Testis (tissue), 3 donors: ENCODE measurements around the gene RFC2. TPM values are rescaled to one million over a fixed set of nuclear protein-coding genes. Genes with fewer than 3 reads are reported as not detected.

Experiments
- DNase-seq: peaks from one replicate; pipeline ENCODE4 v3.0.0-alpha.2; 2019
- H3K27ac ChIP-seq, 2 donors: fragments of 200-600 bp; sonication (generic); one replicate each; pipeline ENCODE4 v1.5.1; 2019
- H3K27me3 ChIP-seq: fragments of 200-600 bp; sonication (generic); one replicate; pipeline ENCODE4 v1.5.1; 2019
- H3K36me3 ChIP-seq: fragments of 200-600 bp; sonication (generic); one replicate; pipeline ENCODE4 v1.5.1; 2017; ENCODE audit warnings: low read depth; ENCODE audit errors: missing control alignments
- H3K4me1 ChIP-seq: fragments of 200-600 bp; sonication (generic); one replicate; pipeline ENCODE4 v1.5.1; 2019
- H3K4me3 ChIP-seq, 2 donors: fragments of 200-600 bp; sonication (generic); one replicate each; pipeline ENCODE4 v1.5.1; 2017 to 2019
- H3K9me3 ChIP-seq: fragments of 200-600 bp; sonication (generic); one replicate; pipeline ENCODE4 v1.5.1; 2017
- POLR2A ChIP-seq: fragments of 450-650 bp; IDR thresholded peaks from one replicate; pipeline ENCODE4 v1.6.1; 2017; ENCODE audit warnings: antibody characterized with exemption, mild to moderate bottlenecking, moderate library complexity
- WGBS, 2 donors: methylation state at CpG; one replicate each; pipeline ENCODE4 v1.1.5; 2018; 5-methylcytosine and 5-hydroxymethylcytosine counted together
- intact Hi-C: fragments of 100-400 bp; cut with DNase I; formaldehyde crosslinking; loops from one replicate; pipeline ENCODE4 v1.15.1; 2023; ENCODE audit warnings: low total_unique reads
- polyA plus RNA-seq: library from polyadenylated mRNA; stranded (reverse); fragments of 350-450 nt; fragmentation: Illumina TruSeq; extraction: RNeasy Lipid Tissue Mini Kit (QIAGEN cat#74804); gene quantifications from one replicate; pipeline ENCODE4 v1.2.3, GENCODE V29; 2014; ENCODE audit warnings: low read depth, low replicate concordance; ENCODE audit not compliant: insufficient read depth
- total RNA-seq, 2 donors: library from RNA; depleted of rRNA; stranded (reverse); fragments of >200 nt; gene quantifications; one replicate each; pipeline ENCODE4 v1.2.3, GENCODE V29; 2016
- TF ChIP-seq, protein P1 (sequence below), 3 experiments: fragments of 450-650 bp in 2 of 3; fragments of 200-600 bp in 1 of 3; sonication (generic) in 1 of 3; IDR thresholded peaks; one replicate each; pipeline ENCODE4 v1.5.1; 2016 to 2019; ENCODE audit warnings: antibody characterized with exemption in 3 of 3, mild to moderate bottlenecking in 2 of 3, moderate library complexity in 1 of 3

RFC2 gene
- total and polyA plus RNA-seq, 3 donors from 2014 or later, result 10.8 to 29.2 (median 15.2) TPM

DNA sequence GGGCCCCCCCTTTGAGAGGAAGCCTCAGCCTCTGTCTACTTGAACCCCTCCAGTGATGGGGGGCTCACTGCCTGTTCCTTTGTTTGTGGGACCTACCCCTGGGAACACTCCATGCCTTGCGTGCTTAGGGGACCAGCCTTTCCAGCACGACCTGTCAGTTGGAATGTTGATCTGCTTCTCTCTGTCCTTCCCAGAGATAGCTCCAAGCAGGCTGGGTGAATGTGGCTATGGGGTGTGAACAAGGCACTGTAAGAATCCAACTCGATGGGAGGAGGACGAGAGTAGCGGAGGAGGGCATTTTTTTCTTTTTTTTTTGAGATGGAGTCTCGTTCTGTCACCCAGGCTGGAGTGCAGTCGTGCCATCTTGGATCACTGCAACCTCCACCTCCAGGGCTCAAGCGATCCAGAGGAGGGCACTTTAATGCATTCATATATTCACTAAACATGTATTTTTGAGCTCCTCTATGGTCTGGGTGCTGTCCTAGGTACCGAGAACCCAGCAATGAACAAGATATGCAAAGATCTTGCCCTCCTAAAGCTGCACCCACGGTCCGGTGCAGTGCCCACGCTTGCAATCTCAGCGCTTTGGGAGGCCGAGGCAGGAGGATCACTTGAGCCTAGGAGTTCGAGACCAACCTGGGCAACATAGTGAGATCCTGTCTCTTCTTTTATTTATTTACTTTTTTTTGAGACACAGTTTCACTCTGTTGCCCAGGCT, 43.5 kb upstream of the RFC2 start:
- no peak overlapping the region for H3K4me3 ChIP-seq
- intact Hi-C loops, result no loop called here
- H3K36me3 ChIP-seq, result no peaks in the 10 kb centered on the region
- 91 to 92% methylated on average over 15 of the region's 15 CpGs for WGBS, 2 donors
- no peaks in the 10 kb centered on the region for H3K9me3 ChIP-seq
- H3K27me3 ChIP-seq, result no peaks in the 10 kb centered on the region
- no peak for DNase-seq
- peaks cover 4% of the 10 kb centered on the region for H3K4me1 ChIP-seq
- no peak overlapping the region for H3K27ac ChIP-seq
- TF ChIP-seq POLR2A, result no peak
- TF ChIP-seq, protein P1, sequence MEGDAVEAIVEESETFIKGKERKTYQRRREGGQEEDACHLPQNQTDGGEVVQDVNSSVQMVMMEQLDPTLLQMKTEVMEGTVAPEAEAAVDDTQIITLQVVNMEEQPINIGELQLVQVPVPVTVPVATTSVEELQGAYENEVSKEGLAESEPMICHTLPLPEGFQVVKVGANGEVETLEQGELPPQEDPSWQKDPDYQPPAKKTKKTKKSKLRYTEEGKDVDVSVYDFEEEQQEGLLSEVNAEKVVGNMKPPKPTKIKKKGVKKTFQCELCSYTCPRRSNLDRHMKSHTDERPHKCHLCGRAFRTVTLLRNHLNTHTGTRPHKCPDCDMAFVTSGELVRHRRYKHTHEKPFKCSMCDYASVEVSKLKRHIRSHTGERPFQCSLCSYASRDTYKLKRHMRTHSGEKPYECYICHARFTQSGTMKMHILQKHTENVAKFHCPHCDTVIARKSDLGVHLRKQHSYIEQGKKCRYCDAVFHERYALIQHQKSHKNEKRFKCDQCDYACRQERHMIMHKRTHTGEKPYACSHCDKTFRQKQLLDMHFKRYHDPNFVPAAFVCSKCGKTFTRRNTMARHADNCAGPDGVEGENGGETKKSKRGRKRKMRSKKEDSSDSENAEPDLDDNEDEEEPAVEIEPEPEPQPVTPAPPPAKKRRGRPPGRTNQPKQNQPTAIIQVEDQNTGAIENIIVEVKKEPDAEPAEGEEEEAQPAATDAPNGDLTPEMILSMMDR (IDR thresholded peaks at IDR 0.05), result no peak

DNA sequence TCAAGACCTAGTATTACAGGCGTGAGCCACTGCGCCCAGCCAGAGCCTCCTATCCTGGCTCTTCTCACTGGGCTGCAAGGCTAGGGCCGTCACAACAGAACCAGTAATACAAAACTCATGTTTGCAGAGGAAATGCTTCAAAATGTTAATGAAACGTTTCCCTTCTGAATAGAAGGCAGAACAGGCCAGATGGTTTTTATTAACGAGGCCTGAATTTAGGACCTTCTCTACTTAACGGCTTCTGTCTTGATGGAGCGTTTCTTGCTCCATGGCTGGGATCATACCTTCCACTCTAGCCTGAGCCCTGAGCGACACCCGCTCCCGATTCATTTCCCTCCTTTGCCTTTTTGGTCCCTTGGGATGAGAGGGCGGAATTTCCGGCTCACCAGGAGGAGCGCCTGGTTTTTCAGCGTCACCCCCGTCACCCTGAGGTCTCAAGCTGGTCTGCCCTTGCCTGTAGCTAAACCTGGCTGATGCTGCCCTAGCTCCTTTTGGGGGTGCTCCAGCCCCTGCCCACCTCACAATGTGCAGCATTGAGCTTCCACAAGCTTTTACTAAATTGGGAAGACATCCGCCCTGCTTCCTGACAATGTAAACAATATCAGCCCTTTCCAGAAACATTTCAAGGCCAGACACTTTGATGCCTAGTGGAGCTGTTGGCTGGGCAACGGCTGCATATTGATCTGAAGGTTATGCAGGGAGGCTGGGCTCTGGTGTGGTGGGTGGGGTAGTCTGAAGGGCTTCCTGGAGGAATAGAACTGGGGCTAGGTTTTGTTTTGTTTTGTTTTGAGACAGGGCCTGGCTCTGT, 40.2 kb upstream of the RFC2 start:
- intact Hi-C loops, result no loop called here
- no peaks in the 10 kb centered on the region for H3K9me3 ChIP-seq
- no peak for TF ChIP-seq POLR2A
- TF ChIP-seq, protein P1 (IDR thresholded peaks at IDR 0.05), result no peak
- H3K27me3 ChIP-seq, result no peaks in the 10 kb centered on the region
- H3K4me1 ChIP-seq, result peaks cover 15% of the 10 kb centered on the region
- H3K36me3 ChIP-seq, result no peaks in the 10 kb centered on the region
- no peak for DNase-seq
- no peak overlapping the region for H3K4me3 ChIP-seq
- WGBS, 2 donors, result 43 to 64% methylated on average over 12 to 17 of the region's 17 CpGs
- no peak overlapping the region for H3K27ac ChIP-seq

- Histone ChIP-seq H3K9me3 (no peaks in the 10 kb centered on the region), H3K4me3 (no peak overlapping the region), H3K27me3 (no peaks in the 10 kb centered on the region), H3K36me3 (no peaks in the 10 kb centered on the region), H3K4me1 (peaks cover 19% of the 10 kb centered on the region), H3K27ac (no peak overlapping the region)
- WGBS, 2 donors, result 71 to 82% methylated on average over 4 of the region's 4 CpGs
- DNase-seq, result no peak
- TF ChIP-seq, protein P1 (IDR thresholded peaks at IDR 0.05), result no peak
- no peak for TF ChIP-seq POLR2A
- intact Hi-C loops, result no loop called here
Observed at GRCh38 chr7:74293577-74293908, 39.3 kb upstream of the RFC2 start.

- peaks cover 25% of the 10 kb centered on the region for H3K4me1 ChIP-seq
Observed at GRCh38 chr7:74292757-74293576, 38.8 kb upstream of the RFC2 start.

More at GRCh38 chr7:74292757-74293576, 38.8 kb upstream of the RFC2 start:
- DNase-seq, result no peak
- WGBS, 2 donors, result 77 to 89% methylated on average over 18 of the region's 18 CpGs
- H3K27ac ChIP-seq, result no peak overlapping the region
- H3K36me3 ChIP-seq, result no peaks in the 10 kb centered on the region
- no peaks in the 10 kb centered on the region for H3K9me3 ChIP-seq
- H3K27me3 ChIP-seq, result no peaks in the 10 kb centered on the region
- intact Hi-C loops, result no loop called here
- no peak for TF ChIP-seq POLR2A
- TF ChIP-seq, protein P1 (IDR thresholded peaks at IDR 0.05), result no peak
- no peak overlapping the region for H3K4me3 ChIP-seq
